ENCODE data around the gene HEG1.

DNA sequence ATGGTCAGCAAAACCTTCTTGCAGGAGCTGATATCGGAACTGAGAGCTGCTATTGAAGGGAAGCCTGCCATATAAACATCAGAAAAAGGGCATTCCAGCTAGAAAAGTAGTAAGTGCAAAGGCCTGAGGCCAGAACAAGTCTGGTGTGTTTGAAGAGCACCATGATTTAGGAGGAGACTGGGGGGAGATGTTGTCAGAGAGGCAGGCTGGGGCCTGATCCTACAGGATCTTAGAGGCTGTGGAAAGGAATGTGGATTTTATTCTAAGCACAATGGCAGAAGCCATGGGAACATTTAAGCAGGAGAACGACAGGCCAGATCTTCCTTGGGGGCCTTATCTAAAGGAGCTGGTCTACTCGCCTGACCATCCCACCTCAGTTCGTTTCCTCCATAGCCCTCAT lies 116.1 kb downstream of the HEG1 start:
- no peak for TF ChIP-seq EZH2 (optimal IDR thresholded peaks at IDR 0.05; ENCODE audit: low read depth, low read length)
- TF ChIP-seq, protein P1, sequence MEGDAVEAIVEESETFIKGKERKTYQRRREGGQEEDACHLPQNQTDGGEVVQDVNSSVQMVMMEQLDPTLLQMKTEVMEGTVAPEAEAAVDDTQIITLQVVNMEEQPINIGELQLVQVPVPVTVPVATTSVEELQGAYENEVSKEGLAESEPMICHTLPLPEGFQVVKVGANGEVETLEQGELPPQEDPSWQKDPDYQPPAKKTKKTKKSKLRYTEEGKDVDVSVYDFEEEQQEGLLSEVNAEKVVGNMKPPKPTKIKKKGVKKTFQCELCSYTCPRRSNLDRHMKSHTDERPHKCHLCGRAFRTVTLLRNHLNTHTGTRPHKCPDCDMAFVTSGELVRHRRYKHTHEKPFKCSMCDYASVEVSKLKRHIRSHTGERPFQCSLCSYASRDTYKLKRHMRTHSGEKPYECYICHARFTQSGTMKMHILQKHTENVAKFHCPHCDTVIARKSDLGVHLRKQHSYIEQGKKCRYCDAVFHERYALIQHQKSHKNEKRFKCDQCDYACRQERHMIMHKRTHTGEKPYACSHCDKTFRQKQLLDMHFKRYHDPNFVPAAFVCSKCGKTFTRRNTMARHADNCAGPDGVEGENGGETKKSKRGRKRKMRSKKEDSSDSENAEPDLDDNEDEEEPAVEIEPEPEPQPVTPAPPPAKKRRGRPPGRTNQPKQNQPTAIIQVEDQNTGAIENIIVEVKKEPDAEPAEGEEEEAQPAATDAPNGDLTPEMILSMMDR (IDR thresholded peaks at IDR 0.05; ENCODE audit: low read length): no peak
